Stimulated activated CD8-positive, alpha-beta memory T cell treated with anti-CD3 and anti-CD28 coated beads, Interleukin-12 subunit alpha, Interleukin-12 subunit beta, amount 100 ng/mL, for 4 hours (primary cell): Measurements from ENCODE around the gene NMT1.
"Not testable (repeated sequence)": the region's sequence is repeated elsewhere in the genome, so short reads cannot be mapped to it uniquely, and the experiment has no call there.

ENCODE experiments used
- DNase-seq: peaks from one replicate; pipeline ENCODE4 v3.0.0-alpha.2; 2020; ENCODE audit warnings: low read depth

The NMT1 gene

GRCh38 chr17:45038728-45039634 lies 22.1 kb upstream of the NMT1 start:
- DNase-seq: no peak

- no peak for DNase-seq
Measured at GRCh38 chr17:45040459-45040858, 20.7 kb upstream of the NMT1 start.

- DNase-seq: no peak
Measured at GRCh38 chr17:45042346-45043120, 18.6 kb upstream of the NMT1 start.

GRCh38 chr17:45043813-45044540 lies 17.1 kb upstream of the NMT1 start:
- no peak for DNase-seq

GRCh38 chr17:45046537-45047125 lies 14.5 kb upstream of the NMT1 start:
- no peak for DNase-seq

GRCh38 chr17:45048795-45049563 lies 12.1 kb upstream of the NMT1 start:
- DNase-seq: no peak

GRCh38 chr17:45050481-45051059 lies 10.5 kb upstream of the NMT1 start:
- peak; percentile 21 for DNase-seq

- DNase-seq: peak; percentile 83
Measured at GRCh38 chr17:45051060-45051719, 9.9 kb upstream of the NMT1 start, which contains the start of gene DCAKD. TSS of gene DCAKD (minus strand) at chr17:45051632. CDS start at chr17:45034885, 16,747 bp downstream.

- not testable (repeated sequence) for DNase-seq
Measured at GRCh38 chr17:45051720-45052051, 9.4 kb upstream of the NMT1 start.

- DNase-seq: no peak
Measured at GRCh38 chr17:45052052-45052772, 8.9 kb upstream of the NMT1 start.

- no peak for DNase-seq
Measured at GRCh38 chr17:45060382-45060796, 728 bp upstream of the NMT1 start.

GRCh38 chr17:45061606-45062205 lies 589 bp downstream of the NMT1 start:
- DNase-seq: no peak

- DNase-seq: no peak
Measured at GRCh38 chr17:45063198-45063597, 2.1 kb downstream of the NMT1 start.

- no peak for DNase-seq
Measured at GRCh38 chr17:45067637-45068036, 6.5 kb downstream of the NMT1 start.

- DNase-seq: no peak
Measured at GRCh38 chr17:45070001-45070400, 8.9 kb downstream of the NMT1 start.

GRCh38 chr17:45070809-45071208 lies 9.7 kb downstream of the NMT1 start:
- no peak for DNase-seq

- no peak for DNase-seq
Measured at GRCh38 chr17:45073414-45074070, 12.4 kb downstream of the NMT1 start.

GRCh38 chr17:45077643-45078042 lies 16.5 kb downstream of the NMT1 start:
- DNase-seq: no peak
